HPDE6-E6E7 (cell line): ENCODE data around the gene TIMM23.

Experiments
- DNase-seq: peaks from one replicate; pipeline ENCODE4 v3.0.0; 2011; ENCODE audit warnings: missing footprints; ENCODE audit errors: extremely low spot score

The TIMM23 gene

GRCh38 chr10:46052057-46052790 is 79.9 kb downstream of the TIMM23 start:
- no peak for DNase-seq

DNA sequence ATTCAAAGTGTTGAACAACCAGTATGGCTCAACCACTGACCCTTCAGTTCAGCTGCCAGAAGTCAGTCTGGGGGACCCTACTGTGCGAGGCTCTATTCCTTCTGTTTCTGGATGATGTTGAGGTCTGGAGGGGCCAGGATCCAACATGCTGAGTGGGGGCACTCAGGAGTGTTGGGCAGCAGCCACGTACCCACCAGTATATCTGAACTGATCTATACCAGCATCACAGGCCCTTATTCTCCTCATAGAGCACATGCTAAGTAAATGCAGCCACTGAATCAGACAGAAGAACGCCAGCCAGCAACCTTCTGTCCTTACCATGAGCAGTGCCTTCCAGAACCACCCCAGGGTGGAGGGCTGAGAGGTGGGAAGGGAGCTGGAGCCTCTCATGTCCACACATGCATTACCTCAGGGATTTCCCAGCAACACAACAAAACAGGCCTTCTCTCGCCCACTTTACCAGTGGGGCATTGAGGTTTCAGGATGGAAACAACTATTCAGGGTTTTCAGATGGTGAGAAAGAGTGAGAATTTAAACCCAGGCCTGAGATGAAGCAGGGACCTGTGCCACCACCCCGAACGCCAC is 80.6 kb downstream of the TIMM23 start:
- no peak for DNase-seq
